HEK293 (cell line): ENCODE measurements around the gene ALLC.

Experiments used
- CTCF ChIA-PET: fragments of 350-600 bp; formaldehyde crosslinking; extraction: SDS; loops from one replicate; lab custom pipeline; 2021; ENCODE audit warnings: antibody characterized with exemption; lab: Yijun Ruan, JAX
- POLR2A ChIA-PET: fragments of 300-600 bp; formaldehyde crosslinking; extraction: SDS; loops from one replicate; lab custom pipeline; 2020; ENCODE audit warnings: antibody characterized with exemption, inconsistent platforms; lab: Yijun Ruan, JAX
- H3K27ac ChIP-seq: fragments of 200-500 bp; sonication (Bioruptor generic); 2 replicates; pipeline ENCODE4 v1.5.1; 2014; ENCODE audit warnings: low read depth, low read length, control low read depth, inconsistent platforms; ENCODE audit errors: extremely low read depth
- H3K36me3 ChIP-seq, 2 experiments: fragments of 200-500 bp in 1 of 2; sonication (Bioruptor generic) in 1 of 2; 1 replicate in 1 of 2; 2 replicates in 1 of 2; pipeline ENCODE4 v1.5.1; 2014 to 2017; ENCODE audit warnings: inconsistent platforms in 2 of 2, low read length in 2 of 2; ENCODE audit not compliant: control insufficient read depth in 2 of 2, insufficient read depth in 1 of 2
- H3K4me1 ChIP-seq: fragments of 200-500 bp; sonication (Bioruptor generic); 2 replicates; pipeline ENCODE4 v1.5.1; 2014; ENCODE audit warnings: mild to moderate bottlenecking, low read length, inconsistent platforms; ENCODE audit not compliant: control insufficient read depth, insufficient read depth
- H3K4me3 ChIP-seq: 2 replicates; pipeline ENCODE4 v1.5.1; 2011; ENCODE audit warnings: low read depth, mild to moderate bottlenecking, control low read depth, low read length, moderate library complexity
- H3K9me3 ChIP-seq: fragments of 200-500 bp; sonication (Bioruptor generic); 2 replicates; pipeline ENCODE4 v1.5.1; 2014; ENCODE audit warnings: low read depth, low read length, inconsistent platforms; ENCODE audit not compliant: control insufficient read depth, insufficient read depth
- BCL11B ChIP-seq: fragments of 450-650 bp; formaldehyde crosslinking; IDR thresholded peaks from 2 replicates; pipeline ENCODE4 v1.5.1; 2016; ENCODE audit warnings: low read depth, missing biosample characterization, missing genetic modification characterization
- EGR2 ChIP-seq: fragments of 450-650 bp; formaldehyde crosslinking; IDR thresholded peaks from 2 replicates; pipeline ENCODE4 v1.5.1; 2016; ENCODE audit warnings: low read depth, missing biosample characterization, missing genetic modification characterization
- IKZF3 ChIP-seq: fragments of 450-650 bp; IDR thresholded peaks from 2 replicates; pipeline ENCODE4 v1.5.0; 2018; ENCODE audit warnings: missing biosample characterization, mild to moderate bottlenecking, missing genetic modification characterization, moderate library complexity
- KLF8 ChIP-seq: fragments of 450-650 bp; formaldehyde crosslinking; IDR thresholded peaks from 2 replicates; pipeline ENCODE4 v1.5.1; 2016; ENCODE audit warnings: missing biosample characterization, missing genetic modification characterization
- PRDM1 ChIP-seq: fragments of 450-650 bp; formaldehyde crosslinking; IDR thresholded peaks from 2 replicates; pipeline ENCODE4; 2016; ENCODE audit warnings: missing biosample characterization, missing genetic modification characterization
- SETDB1 ChIP-seq: IDR thresholded peaks from one replicate; pipeline ENCODE4 v1.6.1; 2017; ENCODE audit warnings: mild to moderate bottlenecking, low read length, moderate library complexity, mixed read lengths; ENCODE audit not compliant: insufficient read length
- TRIM28 ChIP-seq: IDR thresholded peaks from 2 replicates; pipeline ENCODE4 v1.6.1; 2011; ENCODE audit warnings: low read length, control low read depth, borderline replicate concordance
- ZFP3 ChIP-seq: fragments of 450-650 bp; formaldehyde crosslinking; IDR thresholded peaks from 2 replicates; pipeline ENCODE4 v1.5.1; 2016; ENCODE audit warnings: low read depth, missing biosample characterization, missing genetic modification characterization
- ZNF155 ChIP-seq: fragments of 450-650 bp; formaldehyde crosslinking; IDR thresholded peaks from 2 replicates; pipeline ENCODE4 v1.5.1; 2016; ENCODE audit warnings: missing biosample characterization, missing genetic modification characterization
- ZNF16 ChIP-seq: fragments of 450-650 bp; formaldehyde crosslinking; IDR thresholded peaks from 2 replicates; pipeline ENCODE4 v1.5.1; 2016; ENCODE audit warnings: low read depth, missing biosample characterization, missing genetic modification characterization
- ZNF214 ChIP-seq: fragments of 450-650 bp; formaldehyde crosslinking; IDR thresholded peaks from 2 replicates; pipeline ENCODE4 v1.5.1; 2017; ENCODE audit warnings: missing biosample characterization, mild to moderate bottlenecking, missing genetic modification characterization, borderline replicate concordance
- ZNF24 ChIP-seq: fragments of 450-650 bp; formaldehyde crosslinking; IDR thresholded peaks from 2 replicates; pipeline ENCODE4 v1.5.1; 2016; ENCODE audit warnings: missing biosample characterization, missing genetic modification characterization
- ZNF324 ChIP-seq: fragments of 450-650 bp; formaldehyde crosslinking; IDR thresholded peaks from 2 replicates; pipeline ENCODE4 v1.5.1; 2016; ENCODE audit warnings: missing biosample characterization, missing genetic modification characterization
- ZNF335 ChIP-seq: fragments of 450-650 bp; formaldehyde crosslinking; conservative IDR thresholded peaks from 2 replicates; pipeline ENCODE4 v1.5.1; 2016; ENCODE audit warnings: missing biosample characterization, missing genetic modification characterization
- ZNF37A ChIP-seq: fragments of 450-650 bp; IDR thresholded peaks from 2 replicates; pipeline ENCODE4 v1.5.1; 2018; ENCODE audit warnings: missing biosample characterization, missing genetic modification characterization
- ZNF394 ChIP-seq: fragments of 450-650 bp; formaldehyde crosslinking; IDR thresholded peaks from 2 replicates; pipeline ENCODE4 v1.5.1; 2016; ENCODE audit warnings: missing biosample characterization, missing genetic modification characterization, mild to moderate bottlenecking, moderate library complexity, borderline replicate concordance
- ZNF521 ChIP-seq: fragments of 450-650 bp; formaldehyde crosslinking; IDR thresholded peaks from 2 replicates; pipeline ENCODE4 v1.5.1; 2017; ENCODE audit warnings: missing biosample characterization, mild to moderate bottlenecking, missing genetic modification characterization
- ZNF776 ChIP-seq: fragments of 450-650 bp; formaldehyde crosslinking; IDR thresholded peaks from 2 replicates; pipeline ENCODE4 v1.5.0; 2017; ENCODE audit warnings: missing biosample characterization, missing genetic modification characterization, borderline replicate concordance
- TF ChIP-seq, protein P1 (sequence below): fragments of 450-650 bp; formaldehyde crosslinking; IDR thresholded peaks from 2 replicates; pipeline ENCODE4 v1.5.1; 2016; ENCODE audit warnings: missing biosample characterization, missing genetic modification characterization
- TF ChIP-seq, protein P2 (sequence below): fragments of 450-650 bp; formaldehyde crosslinking; IDR thresholded peaks from 2 replicates; pipeline ENCODE4 v1.5.1; 2016; ENCODE audit warnings: missing biosample characterization, missing genetic modification characterization, low read depth
- TF ChIP-seq, protein P3 (sequence below): fragments of 450-650 bp; formaldehyde crosslinking; IDR thresholded peaks from 2 replicates; pipeline ENCODE4 v1.5.1; 2016; ENCODE audit warnings: missing biosample characterization, missing genetic modification characterization

The ALLC gene

DNA sequence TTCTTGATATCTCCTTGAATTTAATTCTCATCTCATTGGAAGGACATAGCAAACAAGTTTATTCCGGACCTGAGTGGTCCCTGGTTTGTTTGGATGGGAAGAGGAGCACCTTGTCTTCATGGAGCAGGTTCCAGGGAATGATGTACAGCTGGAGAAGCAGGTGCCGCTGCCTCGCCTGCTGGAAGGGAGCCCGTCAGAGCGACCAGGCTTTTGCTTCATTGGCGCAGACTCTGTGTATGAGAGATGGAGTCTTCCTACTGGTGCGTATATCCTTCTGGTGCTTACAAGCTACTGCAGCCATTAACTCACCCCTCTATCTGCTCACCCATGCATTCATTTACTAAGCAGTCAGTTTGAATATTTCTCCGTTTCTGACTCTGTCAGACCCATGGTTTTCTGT lies 11.6 kb upstream of the ALLC start:
- no peak for TF ChIP-seq ZNF16
- TF ChIP-seq ZFP3 (tag by site-specific recombination) = no peak
- TF ChIP-seq ZNF776 (tag by site-specific recombination) = no peak
- TF ChIP-seq ZNF394 (tag by site-specific recombination) = no peak
- no peak for TF ChIP-seq ZNF324
- TF ChIP-seq KLF8 (tag by site-specific recombination) = no peak
- TF ChIP-seq, protein P1, sequence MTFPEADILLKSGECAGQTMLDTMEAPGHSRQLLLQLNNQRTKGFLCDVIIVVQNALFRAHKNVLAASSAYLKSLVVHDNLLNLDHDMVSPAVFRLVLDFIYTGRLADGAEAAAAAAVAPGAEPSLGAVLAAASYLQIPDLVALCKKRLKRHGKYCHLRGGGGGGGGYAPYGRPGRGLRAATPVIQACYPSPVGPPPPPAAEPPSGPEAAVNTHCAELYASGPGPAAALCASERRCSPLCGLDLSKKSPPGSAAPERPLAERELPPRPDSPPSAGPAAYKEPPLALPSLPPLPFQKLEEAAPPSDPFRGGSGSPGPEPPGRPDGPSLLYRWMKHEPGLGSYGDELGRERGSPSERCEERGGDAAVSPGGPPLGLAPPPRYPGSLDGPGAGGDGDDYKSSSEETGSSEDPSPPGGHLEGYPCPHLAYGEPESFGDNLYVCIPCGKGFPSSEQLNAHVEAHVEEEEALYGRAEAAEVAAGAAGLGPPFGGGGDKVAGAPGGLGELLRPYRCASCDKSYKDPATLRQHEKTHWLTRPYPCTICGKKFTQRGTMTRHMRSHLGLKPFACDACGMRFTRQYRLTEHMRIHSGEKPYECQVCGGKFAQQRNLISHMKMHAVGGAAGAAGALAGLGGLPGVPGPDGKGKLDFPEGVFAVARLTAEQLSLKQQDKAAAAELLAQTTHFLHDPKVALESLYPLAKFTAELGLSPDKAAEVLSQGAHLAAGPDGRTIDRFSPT (tag by site-specific recombination) = no peak
- TF ChIP-seq, protein P2, sequence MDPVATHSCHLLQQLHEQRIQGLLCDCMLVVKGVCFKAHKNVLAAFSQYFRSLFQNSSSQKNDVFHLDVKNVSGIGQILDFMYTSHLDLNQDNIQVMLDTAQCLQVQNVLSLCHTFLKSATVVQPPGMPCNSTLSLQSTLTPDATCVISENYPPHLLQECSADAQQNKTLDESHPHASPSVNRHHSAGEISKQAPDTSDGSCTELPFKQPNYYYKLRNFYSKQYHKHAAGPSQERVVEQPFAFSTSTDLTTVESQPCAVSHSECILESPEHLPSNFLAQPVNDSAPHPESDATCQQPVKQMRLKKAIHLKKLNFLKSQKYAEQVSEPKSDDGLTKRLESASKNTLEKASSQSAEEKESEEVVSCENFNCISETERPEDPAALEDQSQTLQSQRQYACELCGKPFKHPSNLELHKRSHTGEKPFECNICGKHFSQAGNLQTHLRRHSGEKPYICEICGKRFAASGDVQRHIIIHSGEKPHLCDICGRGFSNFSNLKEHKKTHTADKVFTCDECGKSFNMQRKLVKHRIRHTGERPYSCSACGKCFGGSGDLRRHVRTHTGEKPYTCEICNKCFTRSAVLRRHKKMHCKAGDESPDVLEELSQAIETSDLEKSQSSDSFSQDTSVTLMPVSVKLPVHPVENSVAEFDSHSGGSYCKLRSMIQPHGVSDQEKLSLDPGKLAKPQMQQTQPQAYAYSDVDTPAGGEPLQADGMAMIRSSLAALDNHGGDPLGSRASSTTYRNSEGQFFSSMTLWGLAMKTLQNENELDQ (tag by site-specific recombination) = no peak
- TF ChIP-seq, protein P3, sequence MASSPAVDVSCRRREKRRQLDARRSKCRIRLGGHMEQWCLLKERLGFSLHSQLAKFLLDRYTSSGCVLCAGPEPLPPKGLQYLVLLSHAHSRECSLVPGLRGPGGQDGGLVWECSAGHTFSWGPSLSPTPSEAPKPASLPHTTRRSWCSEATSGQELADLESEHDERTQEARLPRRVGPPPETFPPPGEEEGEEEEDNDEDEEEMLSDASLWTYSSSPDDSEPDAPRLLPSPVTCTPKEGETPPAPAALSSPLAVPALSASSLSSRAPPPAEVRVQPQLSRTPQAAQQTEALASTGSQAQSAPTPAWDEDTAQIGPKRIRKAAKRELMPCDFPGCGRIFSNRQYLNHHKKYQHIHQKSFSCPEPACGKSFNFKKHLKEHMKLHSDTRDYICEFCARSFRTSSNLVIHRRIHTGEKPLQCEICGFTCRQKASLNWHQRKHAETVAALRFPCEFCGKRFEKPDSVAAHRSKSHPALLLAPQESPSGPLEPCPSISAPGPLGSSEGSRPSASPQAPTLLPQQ (tag by site-specific recombination) = no peak
- no peak for TF ChIP-seq BCL11B
- TF ChIP-seq ZNF335 (tag by site-specific recombination) = no peak
- TF ChIP-seq IKZF3 (tag by site-specific recombination) = no peak
- TF ChIP-seq ZNF155 = no peak
- no peak for TF ChIP-seq ZNF214 (tag by site-specific recombination)
- TF ChIP-seq ZNF521 (tag by site-specific recombination) = no peak
- no peak for TF ChIP-seq TRIM28
- no peak for TF ChIP-seq EGR2 (tag by site-specific recombination)
- no peak for TF ChIP-seq ZNF37A (tag by site-specific recombination)
- POLR2A ChIA-PET = no interaction called here
- Histone ChIP-seq H3K27ac (no peak overlapping the region), H3K36me3 (no peaks in the 10 kb centered on the region), H3K9me3 (no peaks in the 10 kb centered on the region), H3K4me3 (no peak overlapping the region), H3K4me1 (no peaks in the 10 kb centered on the region)
- CTCF ChIA-PET = no interaction called here

DNA sequence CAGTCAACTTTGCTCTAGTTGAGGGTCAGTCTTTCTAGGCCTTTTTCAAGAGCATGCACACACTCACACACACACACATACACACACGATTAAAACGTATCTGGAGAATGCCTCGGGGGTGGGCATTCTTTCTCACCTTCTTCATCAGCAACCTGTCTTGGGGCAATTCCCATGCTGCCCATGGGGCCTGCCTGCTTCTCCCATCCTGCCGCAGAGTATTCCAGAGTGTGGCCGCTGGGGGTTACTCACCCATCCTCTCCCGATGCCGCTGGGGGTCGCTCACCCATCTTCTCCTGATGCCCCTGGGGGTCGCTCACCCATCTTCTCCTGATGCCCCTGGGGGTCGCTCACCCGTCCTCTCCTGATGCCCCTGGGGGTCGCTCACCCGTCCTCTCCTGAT lies 10.8 kb upstream of the ALLC start:
- no peaks in the 10 kb centered on the region for H3K36me3 ChIP-seq
- POLR2A ChIA-PET = no interaction called here
- CTCF ChIA-PET = no interaction called here
- TF ChIP-seq PRDM1 (tag by site-specific recombination) = no peak
- TF ChIP-seq SETDB1 = no peak
- TF ChIP-seq ZNF24 (tag by site-specific recombination) = no peak
- no peak overlapping the region for H3K27ac ChIP-seq
- no peaks in the 10 kb centered on the region for H3K9me3 ChIP-seq
- H3K4me3 ChIP-seq = no peak overlapping the region
- no peaks in the 10 kb centered on the region for H3K4me1 ChIP-seq
